ENCODE measurements around the gene STX10. TPM values are rescaled to one million over a fixed set of nuclear protein-coding genes. Genes with fewer than 3 reads are reported as not detected.

The STX10 gene
- total and polyA plus RNA-seq, 9 of the 15 experiments (the other 6 are each of a cell fraction or from before 2014, with no cell fraction given): 0.51 to 66.3 (median 31.0) TPM

GRCh38 chr19:13153569-13154240 is 3.5 kb upstream of the STX10 start (continued):
- TF ChIP-seq KLF6 (CRISPR knock-in tag; IDR thresholded peaks at IDR 0.05; ENCODE audit: borderline replicate concordance): no peak
- TF ChIP-seq MTA1 (IDR thresholded peaks at IDR 0.05; ENCODE audit: borderline replicate concordance): peak; percentile 75
- TF ChIP-seq ZNF224 (CRISPR knock-in tag; IDR thresholded peaks at IDR 0.05): no peak
- peak; percentile 86 for TF ChIP-seq FUS (optimal IDR thresholded peaks at IDR 0.05; ENCODE audit: low read depth, low read length)
- no peak for TF ChIP-seq ASH1L (IDR thresholded peaks at IDR 0.05; ENCODE audit: borderline replicate concordance, low read depth, partially characterized antibody)
- no peak for TF ChIP-seq MIER1 (IDR thresholded peaks at IDR 0.05; ENCODE audit: low read depth)
- TF ChIP-seq TSC22D4 (tag; IDR thresholded peaks at IDR 0.05): no peak
- TF ChIP-seq ATF3 (IDR thresholded peaks at IDR 0.05): no peak
- peak; percentile 20; the same call in 1 of the 2 replicates for TF ChIP-seq ATF3 (CRISPR knock-in tag; conservative IDR thresholded peaks at IDR 0.05)
- TF ChIP-seq ZNF830 (CRISPR knock-in tag; IDR thresholded peaks at IDR 0.05): no peak
- no peak for TF ChIP-seq MBD2 (IDR thresholded peaks at IDR 0.05; ENCODE audit: borderline replicate concordance, low read depth)
- TF ChIP-seq SRSF9 (IDR thresholded peaks at IDR 0.05; ENCODE audit: borderline replicate concordance, low read depth, low read length): no peak
- no peak for TF ChIP-seq SIX5 (IDR thresholded peaks at IDR 0.05; ENCODE audit: borderline replicate concordance in 1 of 2, insufficient read depth in 1 of 2, low read depth in 1 of 2, low read length in 2 of 2)
- TF ChIP-seq FOXJ3 (CRISPR knock-in tag; IDR thresholded peaks at IDR 0.05): no peak
- TF ChIP-seq, protein P1, sequence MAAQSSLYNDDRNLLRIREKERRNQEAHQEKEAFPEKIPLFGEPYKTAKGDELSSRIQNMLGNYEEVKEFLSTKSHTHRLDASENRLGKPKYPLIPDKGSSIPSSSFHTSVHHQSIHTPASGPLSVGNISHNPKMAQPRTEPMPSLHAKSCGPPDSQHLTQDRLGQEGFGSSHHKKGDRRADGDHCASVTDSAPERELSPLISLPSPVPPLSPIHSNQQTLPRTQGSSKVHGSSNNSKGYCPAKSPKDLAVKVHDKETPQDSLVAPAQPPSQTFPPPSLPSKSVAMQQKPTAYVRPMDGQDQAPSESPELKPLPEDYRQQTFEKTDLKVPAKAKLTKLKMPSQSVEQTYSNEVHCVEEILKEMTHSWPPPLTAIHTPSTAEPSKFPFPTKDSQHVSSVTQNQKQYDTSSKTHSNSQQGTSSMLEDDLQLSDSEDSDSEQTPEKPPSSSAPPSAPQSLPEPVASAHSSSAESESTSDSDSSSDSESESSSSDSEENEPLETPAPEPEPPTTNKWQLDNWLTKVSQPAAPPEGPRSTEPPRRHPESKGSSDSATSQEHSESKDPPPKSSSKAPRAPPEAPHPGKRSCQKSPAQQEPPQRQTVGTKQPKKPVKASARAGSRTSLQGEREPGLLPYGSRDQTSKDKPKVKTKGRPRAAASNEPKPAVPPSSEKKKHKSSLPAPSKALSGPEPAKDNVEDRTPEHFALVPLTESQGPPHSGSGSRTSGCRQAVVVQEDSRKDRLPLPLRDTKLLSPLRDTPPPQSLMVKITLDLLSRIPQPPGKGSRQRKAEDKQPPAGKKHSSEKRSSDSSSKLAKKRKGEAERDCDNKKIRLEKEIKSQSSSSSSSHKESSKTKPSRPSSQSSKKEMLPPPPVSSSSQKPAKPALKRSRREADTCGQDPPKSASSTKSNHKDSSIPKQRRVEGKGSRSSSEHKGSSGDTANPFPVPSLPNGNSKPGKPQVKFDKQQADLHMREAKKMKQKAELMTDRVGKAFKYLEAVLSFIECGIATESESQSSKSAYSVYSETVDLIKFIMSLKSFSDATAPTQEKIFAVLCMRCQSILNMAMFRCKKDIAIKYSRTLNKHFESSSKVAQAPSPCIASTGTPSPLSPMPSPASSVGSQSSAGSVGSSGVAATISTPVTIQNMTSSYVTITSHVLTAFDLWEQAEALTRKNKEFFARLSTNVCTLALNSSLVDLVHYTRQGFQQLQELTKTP (IDR thresholded peaks at IDR 0.05; ENCODE audit: low read depth in 1 of 2, partially characterized antibody in 2 of 2): no peak
- TF ChIP-seq ZFPM2 (CRISPR knock-in tag; IDR thresholded peaks at IDR 0.05): no peak
- TF ChIP-seq SIRT6 (IDR thresholded peaks at IDR 0.05; ENCODE audit: low read depth, low read length): no peak
- TF ChIP-seq USF1 (CRISPR knock-in tag; IDR thresholded peaks at IDR 0.05): no peak
- no peak; the same call in 1 of the 2 replicates for TF ChIP-seq CREB1 (IDR thresholded peaks at IDR 0.05)
- TF ChIP-seq CREB1 (CRISPR knock-in tag; IDR thresholded peaks at IDR 0.05): no peak
- TF ChIP-seq TCF7 (IDR thresholded peaks at IDR 0.05; ENCODE audit: borderline replicate concordance): no peak
- no peak for TF ChIP-seq HDAC3 (IDR thresholded peaks at IDR 0.05; ENCODE audit: borderline replicate concordance, partially characterized antibody)
- no peak for TF ChIP-seq FOXK2 (conservative IDR thresholded peaks at IDR 0.05 in 1 of 2, IDR thresholded peaks at IDR 0.05 in 1 of 2; ENCODE audit: low read depth in 2 of 2)
- no peak for TF ChIP-seq ZNF507 (tag; conservative IDR thresholded peaks at IDR 0.05)
- no peak for TF ChIP-seq SETDB1 (IDR thresholded peaks at IDR 0.05; ENCODE audit: low read length)

Measured in K562 (cell line).